Activated CD8-positive, alpha-beta memory T cell treated with anti-CD3 and anti-CD28 coated beads, Interleukin-2, amount 50 U/mL, for 1 hour (primary cell): Measurements from ENCODE around the gene IFNA7.
"Not testable (repeated sequence)": the region's sequence is repeated elsewhere in the genome, so short reads cannot be mapped to it uniquely, and the experiment has no call there.

Source experiments
- DNase-seq: peaks from one replicate; pipeline ENCODE4 v3.0.0-alpha.2; 2020; ENCODE audit errors: extremely low read depth

IFNA7 gene

GRCh38 chr9:21182810-21183736 is 18.9 kb downstream of the IFNA7 start:
- DNase-seq = not testable (repeated sequence)

GRCh38 chr9:21174671-21175070 is 27.3 kb downstream of the IFNA7 start:
- DNase-seq = no peak

- no peak for DNase-seq
Measured at GRCh38 chr9:21172156-21172555, 29.8 kb downstream of the IFNA7 start.

- DNase-seq = no peak
Measured at GRCh38 chr9:21171351-21171750, 30.7 kb downstream of the IFNA7 start.

GRCh38 chr9:21166560-21166959 is 35.4 kb downstream of the IFNA7 start, which contains the start of gene IFNA21:
Gene IFNA21, minus strand, starts transcription at chr9:21166660. Its CDS starts 48 bp downstream, at chr9:21166612.
- DNase-seq = not testable (repeated sequence)

GRCh38 chr9:21165516-21165915 is 36.5 kb downstream of the IFNA7 start:
- no peak for DNase-seq

- DNase-seq = no peak
Measured at GRCh38 chr9:21160178-21160577, 41.8 kb downstream of the IFNA7 start.

- no peak for DNase-seq
Measured at GRCh38 chr9:21155501-21155900, 46.5 kb downstream of the IFNA7 start.

GRCh38 chr9:21154018-21154608 is 47.9 kb downstream of the IFNA7 start:
- DNase-seq = no peak

- no peak for DNase-seq
Measured at GRCh38 chr9:21153336-21154017, 48.5 kb downstream of the IFNA7 start.
